Activated CD8-positive, alpha-beta memory T cell treated with anti-CD3 and anti-CD28 coated beads, Interleukin-2, amount 50 U/mL, for 4 hours (primary cell): ENCODE results near the gene PTPRCAP.
"Not testable (repeated sequence)": the region's sequence is repeated elsewhere in the genome, so short reads cannot be mapped to it uniquely, and the experiment has no call there.

Experiments
- DNase-seq: peaks from one replicate; pipeline ENCODE4 v3.0.0-alpha.2; 2020

PTPRCAP gene

DNA sequence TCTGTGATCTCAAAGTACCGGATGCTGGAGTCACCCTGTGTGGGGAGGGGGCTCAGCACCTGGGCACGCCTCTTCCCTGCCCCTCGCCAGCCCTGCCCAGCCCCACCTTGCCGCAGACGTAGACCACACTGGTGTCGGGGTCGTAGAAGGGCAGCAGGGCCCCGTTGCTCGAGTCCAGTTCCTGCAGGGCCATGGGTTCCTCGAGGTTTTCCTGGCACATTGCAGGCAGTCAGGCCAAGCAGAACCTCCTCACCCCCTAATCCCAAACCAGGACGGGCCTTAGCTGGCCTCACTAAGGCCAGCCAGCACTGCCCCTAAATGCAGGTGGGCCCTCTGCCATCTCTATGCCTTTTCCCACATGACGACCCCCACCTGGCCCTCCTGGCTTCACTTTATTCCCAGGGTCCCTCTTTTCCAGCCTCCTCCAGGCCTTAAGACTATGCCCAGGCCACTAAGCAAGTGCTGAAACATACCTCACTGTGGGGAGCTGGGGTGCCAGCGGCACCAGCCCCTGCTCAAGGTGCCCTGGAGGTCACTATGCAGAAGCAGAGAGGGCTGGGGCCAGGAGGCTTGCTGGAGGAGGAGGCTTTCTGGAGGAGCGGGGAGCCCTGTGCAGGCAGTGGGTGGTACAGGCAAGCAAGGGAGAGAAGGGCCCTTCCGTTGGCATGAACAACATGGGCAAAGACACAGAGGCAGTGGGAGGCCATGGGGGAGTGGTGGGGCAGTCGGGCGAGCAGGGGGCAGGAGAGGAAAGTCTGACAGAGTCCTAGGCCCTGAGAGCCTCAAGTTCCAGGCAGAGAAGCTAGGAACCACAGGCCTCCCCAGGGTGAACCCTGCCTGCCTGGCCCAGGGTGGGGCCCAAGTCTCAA, 3.0 kb upstream of the PTPRCAP start:
- DNase-seq: no peak

DNA sequence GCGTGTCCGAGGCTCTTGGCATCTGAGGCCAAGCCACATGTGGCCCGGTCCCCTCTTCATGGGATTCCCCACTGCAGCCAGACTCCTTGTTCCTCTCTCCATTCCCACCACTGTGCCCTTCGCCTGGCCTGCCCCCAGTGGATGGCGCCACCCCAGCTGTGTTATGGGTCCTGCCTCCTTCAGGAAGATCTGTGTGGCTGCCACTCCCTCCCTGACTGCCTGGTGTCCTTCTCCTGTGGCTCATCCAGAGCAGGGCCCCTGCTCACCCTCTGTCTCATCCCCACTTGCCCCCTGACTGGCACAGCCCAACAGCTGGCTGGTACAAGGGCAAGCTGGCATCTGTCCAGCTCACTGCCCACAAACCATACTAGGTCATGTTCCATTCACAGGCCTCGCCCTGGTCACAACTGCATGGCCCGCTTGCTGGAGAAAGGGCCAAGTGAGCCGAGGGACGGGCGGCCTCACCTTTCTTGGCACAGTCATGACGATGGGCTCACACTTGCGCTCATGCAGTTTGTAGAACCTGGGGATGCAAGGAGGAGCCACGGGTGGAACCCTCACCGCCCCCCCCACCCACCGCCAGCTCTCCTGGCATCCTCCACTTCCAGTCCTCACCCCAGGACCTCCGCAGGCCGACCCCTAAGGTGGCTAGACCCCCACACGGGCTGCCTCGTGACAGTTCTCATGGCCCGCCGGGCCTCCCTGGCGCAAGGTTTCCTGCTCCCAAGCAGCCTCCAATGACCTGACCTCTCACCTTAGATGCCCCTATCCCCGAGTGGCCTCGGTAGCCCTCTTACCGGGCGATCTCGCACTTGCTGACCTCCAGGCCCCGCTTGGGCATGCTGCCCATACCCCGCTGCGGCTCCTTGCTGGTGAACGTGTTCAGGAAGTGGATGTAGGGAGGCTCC, 2.1 kb upstream of the PTPRCAP start:
- DNase-seq: no peak

DNA sequence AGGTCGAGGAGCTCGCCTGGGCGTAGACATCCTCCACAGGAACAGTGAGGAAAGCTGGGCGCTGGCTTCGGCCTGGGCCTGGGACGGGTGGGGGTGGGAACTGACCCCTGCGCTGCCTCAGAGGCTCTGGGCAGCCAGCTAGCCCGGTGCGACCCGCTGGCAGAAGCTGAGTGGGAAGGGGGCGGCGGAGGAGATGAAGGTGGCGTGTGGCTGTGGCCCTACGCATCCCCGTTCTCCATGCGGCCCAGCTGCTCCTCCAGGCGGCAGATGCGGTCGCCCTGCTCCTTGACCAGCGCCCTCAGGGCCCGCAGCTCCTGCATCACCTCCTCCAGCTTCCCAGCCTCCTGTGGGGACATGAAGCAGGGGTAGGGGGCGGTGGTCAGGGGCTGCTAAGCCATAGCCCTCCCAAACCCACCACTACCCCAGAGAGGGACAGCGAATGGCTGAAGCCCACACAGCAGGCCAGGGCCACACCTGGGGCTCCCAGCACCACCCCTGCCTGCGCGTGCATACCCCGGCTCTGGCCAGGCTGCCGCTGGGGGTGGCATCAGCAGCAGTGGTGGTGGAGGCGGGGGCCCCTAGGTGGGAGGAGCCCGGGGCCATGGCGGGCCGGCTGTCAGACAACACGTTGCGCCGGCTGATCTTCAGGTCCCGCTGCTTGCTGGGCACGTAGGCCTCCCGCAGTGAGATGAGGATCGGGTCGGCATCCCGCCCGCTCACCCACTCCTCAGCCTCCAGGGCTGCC, 848 bp upstream of the PTPRCAP start:
- DNase-seq: peak; percentile 76

DNA sequence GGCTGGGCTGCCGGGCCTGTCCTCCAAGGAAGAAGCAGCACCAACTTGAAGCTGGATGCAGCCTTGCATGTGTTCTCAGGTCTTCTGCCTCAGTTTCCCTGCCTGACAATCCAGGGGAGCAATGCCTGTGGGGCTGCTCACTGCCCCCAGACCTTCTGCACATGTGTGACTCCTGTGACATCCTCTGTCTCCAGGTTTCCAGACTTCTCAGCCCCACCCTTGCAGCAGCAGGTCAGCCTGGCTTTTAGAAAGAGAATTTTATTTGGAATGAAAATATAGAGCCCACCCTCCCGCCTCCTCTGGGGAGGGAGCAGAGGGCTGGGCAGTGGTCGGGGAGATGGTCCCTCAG, 301 bp upstream of the PTPRCAP start:
- no peak for DNase-seq

DNA sequence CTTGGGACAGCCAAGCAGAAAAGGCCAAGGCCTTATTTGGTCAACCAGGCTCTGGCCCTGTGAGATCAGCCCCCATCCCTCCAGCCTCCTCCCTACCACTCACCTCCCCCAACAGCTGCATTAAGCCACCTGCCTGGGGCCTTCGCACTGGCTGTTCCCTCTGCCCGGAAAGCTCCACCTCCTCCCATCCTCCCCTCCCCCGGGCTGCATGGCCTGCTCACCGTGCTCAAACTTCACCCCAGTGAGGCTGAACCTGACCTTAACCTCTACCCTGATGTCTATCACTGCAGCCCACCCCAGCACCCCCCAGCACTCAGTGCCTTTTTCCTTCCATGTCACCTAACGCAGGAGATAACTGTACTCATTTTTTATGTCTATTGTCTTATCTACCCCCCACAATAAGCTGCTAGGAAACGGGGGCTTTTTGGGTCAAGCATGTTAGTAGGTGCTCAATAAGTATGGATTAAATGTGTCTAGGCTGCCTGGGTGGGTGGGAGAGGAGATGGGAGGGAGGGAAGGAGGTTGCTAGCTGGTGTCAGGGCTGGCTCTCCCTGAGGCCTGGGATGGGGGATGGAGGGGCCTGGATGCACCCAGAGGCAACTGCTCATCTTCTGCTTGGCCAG, 912 bp downstream of the PTPRCAP start:
- DNase-seq: peak; percentile 65

DNA sequence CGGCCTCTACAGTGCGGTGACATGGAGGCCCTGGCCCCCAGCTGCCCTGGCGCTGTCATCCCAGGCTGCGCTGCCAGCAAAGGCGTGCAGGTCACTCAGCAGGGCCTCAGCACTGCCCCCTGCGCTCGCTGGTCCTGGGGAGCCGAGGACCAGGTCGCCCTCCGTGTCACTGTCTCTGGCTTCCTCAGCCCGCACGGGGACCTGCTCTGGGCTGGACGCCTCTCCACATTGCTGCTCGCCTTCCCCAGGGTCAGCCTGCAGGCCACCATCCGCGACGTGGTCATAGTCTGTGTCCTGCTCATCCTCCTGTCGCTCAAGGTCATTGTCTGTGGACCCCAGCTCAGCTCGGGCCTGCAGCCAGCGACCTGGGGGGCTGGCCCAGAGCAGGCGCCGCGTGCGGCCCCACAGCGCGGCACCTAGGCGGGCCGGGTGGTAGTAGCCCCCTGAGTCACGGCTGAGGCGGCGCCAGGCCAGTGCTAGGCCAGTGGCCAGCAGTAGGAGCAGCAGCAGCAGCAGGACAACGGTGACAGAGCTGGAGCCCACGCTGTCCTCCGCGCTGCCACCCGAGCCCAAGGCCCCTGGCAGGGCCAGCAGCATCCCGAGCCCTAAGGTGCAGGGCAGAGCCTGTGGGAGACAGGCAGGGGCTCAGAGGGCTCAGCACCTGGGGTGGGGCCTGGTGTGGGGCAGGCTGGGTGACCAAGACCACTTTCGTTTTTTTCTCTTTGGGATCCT, 1.6 kb downstream of the PTPRCAP start:
- no peak for DNase-seq

DNA sequence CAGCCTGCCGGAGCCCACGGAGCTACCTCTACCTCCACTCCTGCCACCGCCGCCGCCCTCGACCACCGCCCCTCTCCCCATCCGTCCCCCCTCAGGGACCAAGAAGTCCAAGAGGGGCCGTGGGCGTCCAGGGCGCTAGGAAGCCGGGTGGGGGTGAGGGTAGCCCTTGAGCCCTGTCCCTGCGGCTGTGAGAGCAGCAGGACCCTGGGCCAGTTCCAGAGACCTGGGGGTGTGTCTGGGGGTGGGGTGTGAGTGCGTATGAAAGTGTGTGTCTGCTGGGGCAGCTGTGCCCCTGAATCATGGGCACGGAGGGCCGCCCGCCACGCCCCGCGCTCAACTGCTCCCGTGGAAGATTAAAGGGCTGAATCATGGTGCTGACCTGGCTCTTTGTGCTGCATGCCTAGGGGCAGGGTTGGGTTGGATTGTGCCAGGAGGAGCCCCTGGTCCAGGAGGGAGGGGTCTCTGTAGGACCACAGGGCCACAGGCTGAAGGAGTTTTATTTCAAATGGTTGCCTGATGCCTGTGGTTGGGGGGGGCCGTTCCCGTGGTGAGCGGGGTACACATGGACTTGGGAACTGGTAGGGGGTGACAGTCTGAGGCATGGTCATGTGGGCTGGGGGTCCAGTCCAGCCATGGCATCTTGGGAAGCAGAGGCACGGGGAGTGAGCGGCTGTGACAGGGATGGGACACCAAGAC, 2.3 kb downstream of the PTPRCAP start:
- DNase-seq: no peak

DNA sequence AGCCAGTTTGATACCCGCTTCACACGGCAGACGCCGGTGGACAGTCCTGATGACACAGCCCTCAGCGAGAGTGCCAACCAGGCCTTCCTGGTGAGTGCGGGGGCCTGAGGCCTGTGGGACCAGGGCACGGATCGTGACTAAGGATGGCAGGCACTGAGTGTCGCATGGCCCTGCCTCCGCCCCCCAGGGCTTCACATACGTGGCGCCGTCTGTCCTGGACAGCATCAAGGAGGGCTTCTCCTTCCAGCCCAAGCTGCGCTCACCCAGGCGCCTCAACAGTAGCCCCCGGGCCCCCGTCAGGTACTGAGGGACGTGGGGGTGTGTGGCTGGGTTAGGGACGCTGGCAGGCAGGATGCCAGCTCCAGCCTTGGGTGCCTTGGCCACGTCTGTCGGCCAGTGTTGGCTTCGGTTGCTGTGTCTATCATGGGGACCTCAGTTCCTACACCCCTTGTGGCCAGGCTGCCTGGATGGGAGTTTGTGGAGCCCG, 3.0 kb downstream of the PTPRCAP start:
- DNase-seq: no peak

DNA sequence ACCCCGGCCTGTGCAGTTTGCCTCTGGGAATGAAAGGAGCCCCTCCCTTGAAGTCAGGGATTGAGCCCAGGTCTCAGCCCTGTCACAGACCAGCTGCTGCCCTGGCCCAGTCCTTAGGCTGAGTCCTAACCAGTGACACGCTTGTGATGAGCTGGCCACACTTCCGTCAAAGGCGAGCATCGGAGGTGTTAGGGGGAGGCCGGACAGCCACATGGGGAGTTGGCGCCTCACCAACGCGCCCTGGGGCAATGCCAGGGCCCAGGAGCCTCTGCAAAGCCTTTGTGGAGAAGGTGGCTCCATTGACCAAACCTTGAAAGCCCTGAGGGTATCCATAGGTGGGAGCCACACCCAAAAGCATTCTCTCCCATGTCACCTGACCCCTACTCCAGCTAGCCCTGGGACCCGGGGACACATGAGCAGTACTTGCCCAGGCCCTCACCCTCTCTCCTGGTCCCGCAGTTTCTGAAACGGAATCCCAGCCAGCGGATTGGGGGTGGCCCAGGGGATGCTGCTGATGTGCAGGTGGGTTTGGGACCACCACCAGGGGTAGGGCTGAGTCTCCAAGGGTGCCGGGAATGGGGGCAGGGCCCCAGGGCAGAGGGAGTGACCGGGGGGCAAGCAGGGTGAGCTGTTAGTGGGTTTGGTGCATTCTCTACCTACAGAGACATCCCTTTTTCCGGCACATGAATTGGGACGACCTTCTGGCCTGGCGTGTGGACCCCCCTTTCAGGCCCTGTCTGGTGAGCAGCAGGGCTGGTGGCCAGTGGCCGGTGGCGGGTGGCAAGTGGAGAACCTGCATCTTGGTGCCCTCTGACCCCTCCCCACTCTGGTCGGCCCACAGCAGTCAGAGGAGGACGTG, 3.7 kb downstream of the PTPRCAP start:
- DNase-seq: no peak

DNA sequence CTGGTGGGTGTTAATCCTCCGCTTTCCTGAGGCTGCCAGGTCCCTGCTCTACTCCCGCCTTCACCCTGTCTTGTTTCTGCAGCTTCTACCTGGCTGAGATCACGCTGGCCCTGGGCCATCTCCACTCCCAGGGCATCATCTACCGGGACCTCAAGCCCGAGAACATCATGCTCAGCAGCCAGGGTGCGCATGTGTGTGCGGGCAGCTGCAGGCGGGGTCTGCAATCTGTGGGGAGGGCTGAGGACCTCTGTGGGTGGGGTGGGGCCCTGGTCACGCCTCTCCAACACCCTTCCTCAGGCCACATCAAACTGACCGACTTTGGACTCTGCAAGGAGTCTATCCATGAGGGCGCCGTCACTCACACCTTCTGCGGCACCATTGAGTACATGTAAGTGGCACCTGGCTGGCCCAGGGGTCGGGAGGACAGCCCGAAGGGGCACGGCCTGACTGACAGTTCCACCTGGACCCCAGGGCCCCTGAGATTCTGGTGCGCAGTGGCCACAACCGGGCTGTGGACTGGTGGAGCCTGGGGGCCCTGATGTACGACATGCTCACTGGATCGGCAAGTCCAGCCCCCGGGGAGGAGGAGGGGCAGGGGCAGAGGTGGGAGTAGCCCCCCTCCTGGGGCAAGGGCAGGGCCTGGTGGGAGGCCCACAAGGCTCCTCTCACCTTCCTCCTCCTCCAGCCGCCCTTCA, 4.7 kb downstream of the PTPRCAP start:
- DNase-seq: no peak

DNA sequence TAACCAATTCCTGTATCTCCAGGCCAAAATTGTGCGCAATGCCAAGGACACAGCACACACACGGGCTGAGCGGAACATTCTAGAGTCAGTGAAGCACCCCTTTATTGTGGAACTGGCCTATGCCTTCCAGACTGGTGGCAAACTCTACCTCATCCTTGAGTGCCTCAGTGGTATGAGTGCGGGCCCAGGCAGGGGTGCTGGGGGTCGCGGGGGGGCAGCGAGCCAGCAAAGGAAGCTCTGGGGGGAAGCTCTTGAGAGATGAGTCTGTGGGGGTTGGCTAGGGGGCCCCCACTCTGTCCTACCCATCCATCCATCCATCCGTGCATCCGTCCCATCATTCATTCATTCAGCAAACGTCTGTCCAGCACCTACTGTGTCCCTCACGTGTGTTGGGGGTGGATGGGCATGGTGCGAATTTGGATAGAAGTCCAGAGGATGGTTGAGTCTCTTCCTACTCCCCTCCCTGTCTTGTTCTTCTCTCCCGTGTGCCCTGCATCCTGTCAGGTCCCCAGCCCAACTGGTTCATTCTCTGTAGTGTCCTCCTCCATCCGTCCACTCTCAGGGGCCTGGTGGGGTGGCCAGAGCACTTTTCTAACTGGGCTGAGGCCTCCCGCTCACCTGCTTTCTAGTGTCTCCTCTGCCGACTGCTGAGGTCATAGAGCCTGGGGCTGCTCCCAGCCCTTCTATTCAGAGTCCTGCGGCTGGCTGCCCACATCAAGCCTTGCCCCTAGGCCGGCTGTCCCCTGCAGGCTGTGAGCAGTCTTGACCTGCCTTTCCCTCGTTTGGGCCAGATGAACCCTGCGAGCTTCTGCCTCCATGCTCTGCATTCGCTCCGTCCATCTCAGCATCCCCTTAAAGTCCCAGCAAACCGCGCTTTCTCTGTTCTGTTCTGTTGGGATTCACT, 5.9 kb downstream of the PTPRCAP start:
- DNase-seq: no peak

DNA sequence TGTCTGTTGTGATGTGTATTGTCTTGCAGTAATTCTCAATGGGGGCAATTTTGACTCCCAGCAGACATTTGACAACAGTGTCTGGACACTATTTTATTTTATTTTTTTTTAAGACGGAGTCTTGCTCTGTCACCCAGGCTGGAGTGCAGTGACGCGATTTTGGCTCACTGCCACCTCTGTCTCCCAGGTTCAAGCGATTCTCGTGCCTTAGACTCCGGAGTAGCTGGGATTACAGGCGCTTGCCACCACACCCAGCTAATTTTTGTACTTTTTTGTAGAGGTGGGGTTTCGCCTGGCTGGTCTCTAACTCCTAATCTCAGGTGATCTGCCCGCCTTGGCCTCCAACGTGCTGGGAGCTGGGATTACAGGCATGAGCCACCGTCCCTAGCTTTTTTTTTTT, 7.8 kb downstream of the PTPRCAP start:
- DNase-seq: no peak

DNA sequence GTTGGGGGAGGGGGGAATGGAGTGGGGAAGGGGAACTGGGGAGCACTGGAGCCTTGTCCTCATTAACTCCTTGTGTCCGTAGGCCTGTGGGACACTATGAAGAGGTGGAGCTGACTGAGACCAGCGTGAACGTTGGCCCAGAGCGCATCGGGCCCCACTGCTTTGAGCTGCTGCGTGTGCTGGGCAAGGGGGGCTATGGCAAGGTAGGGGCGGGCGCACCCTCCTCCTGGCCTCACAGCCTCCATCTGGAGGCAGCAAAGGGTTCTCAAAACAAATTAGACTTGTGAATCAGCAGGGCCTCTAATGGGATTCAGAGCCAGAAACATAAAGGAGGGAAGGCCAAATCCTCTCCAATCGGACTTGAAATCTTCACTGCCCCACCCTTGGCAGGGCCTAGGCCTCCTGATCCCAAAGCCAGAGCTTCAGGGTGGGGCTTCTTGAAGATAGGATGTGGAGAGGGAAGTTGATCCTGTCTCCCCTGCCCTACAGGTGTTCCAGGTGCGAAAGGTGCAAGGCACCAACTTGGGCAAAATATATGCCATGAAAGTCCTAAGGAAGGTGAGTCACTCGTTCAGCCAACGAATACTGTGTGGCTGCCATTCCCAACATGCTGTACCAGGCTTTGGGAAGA, 8.3 kb downstream of the PTPRCAP start:
- DNase-seq: no peak

DNA sequence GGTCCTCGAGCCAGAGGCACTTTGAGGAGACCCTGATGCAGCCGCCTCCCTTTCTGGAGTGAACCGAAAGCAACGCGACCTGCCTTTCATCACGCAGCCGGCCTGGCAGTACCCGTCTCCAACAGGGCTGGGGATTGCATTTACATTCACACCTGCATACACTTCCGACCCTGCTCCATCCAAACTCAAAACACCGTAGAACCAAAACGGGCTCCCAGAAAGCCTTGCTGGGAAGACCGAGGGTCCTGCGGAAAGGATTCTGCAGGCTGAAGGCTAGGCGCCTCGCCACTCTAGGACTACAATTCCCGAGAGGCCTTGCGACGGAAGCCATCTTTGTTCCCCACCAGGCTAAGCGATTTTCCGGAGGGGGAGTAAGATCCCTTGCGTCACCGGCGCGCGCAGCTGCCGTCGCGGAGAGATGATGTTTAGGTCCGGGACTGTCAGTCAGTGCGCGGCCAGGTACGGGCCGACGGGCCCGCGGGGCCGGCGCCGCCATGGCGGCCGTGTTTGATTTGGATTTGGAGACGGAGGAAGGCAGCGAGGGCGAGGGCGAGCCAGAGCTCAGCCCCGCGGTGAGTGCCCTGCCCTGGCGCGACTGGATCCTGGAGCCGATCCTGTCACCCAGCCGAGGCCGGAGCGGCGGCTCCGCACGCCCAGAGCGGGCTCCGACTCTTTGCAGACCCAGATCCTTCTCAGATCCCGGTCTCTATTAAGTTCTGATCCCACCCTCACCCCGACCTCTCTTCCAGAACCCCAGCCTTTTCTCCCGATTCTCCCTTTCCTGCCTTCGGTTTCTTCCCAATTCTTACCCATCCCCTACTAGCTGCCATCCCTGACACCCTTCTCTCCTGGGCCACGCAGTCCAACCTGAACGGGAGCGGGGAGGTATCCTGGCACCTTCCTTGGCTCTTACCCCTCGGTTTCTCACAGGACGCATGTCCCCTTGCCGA, 9.2 kb downstream of the PTPRCAP start, which contains the start of gene RPS6KB2:
Gene RPS6KB2, plus strand, starts transcription at position 443 of the 950 bp plus-strand sequence. Its CDS starts 52 bp downstream, at position 495.
- DNase-seq: peak; percentile 100

DNA sequence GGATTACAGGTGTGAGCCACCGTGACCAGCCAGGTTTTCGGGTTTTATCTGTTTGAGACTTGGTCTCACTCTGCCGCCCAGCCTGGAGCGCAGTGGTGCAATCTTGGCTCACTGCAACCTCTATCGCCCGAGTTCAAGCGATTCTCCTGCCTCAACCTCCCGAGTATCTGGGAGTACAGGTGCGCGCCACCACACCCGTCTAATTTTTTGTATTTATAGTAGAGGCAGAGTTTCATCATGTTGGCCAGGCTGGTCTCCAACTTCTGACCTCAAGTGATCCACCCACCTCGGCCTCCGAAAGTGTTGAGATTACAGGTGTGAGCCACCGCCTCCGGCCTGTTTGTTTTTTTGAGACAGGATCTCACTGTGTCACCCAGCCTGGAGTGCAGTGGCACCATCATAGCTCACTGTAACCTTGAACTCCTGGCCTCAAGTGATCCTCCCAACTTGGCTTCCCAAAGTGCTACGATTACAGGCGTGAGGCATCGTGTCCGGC, 10.1 kb downstream of the PTPRCAP start:
- not testable (repeated sequence) for DNase-seq

DNA sequence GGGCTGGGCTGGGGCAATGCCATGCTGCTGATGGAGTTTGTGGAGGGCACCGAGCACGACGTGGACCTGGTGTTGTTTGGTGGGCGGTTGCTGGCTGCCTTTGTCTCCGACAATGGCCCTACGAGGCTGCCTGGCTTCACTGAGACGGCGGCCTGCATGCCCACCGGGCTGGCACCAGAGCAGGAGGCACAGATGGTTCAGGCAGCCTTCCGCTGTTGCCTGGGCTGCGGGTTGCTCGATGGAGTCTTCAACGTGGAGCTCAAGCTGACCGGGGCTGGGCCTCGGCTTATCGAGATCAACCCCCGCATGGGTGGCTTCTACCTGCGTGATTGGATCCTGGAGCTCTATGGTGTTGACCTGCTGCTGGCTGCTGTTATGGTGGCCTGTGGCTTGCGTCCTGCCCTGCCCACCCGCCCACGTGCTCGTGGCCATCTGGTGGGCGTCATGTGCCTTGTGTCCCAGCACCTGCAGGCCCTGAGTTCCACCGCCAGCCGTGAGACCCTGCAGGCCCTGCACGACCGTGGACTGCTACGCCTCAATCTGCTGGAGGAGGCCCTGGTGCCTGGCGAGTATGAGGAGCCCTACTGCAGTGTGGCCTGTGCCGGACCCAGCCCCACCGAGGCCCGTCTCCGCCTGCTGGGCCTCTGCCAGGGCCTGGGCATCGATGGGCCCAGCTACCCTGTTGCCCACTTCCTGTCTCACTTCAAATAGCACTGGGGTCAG, 13.4 kb downstream of the PTPRCAP start:
- DNase-seq: no peak
